ENCODE data around the gene ECPAS.

- TF ChIP-seq, protein P1, sequence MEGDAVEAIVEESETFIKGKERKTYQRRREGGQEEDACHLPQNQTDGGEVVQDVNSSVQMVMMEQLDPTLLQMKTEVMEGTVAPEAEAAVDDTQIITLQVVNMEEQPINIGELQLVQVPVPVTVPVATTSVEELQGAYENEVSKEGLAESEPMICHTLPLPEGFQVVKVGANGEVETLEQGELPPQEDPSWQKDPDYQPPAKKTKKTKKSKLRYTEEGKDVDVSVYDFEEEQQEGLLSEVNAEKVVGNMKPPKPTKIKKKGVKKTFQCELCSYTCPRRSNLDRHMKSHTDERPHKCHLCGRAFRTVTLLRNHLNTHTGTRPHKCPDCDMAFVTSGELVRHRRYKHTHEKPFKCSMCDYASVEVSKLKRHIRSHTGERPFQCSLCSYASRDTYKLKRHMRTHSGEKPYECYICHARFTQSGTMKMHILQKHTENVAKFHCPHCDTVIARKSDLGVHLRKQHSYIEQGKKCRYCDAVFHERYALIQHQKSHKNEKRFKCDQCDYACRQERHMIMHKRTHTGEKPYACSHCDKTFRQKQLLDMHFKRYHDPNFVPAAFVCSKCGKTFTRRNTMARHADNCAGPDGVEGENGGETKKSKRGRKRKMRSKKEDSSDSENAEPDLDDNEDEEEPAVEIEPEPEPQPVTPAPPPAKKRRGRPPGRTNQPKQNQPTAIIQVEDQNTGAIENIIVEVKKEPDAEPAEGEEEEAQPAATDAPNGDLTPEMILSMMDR (conservative IDR thresholded peaks at IDR 0.05) = no peak
- TF ChIP-seq EZH2 (IDR thresholded peaks at IDR 0.05; ENCODE audit: low read depth) = no peak
Measured at GRCh38 chr9:111451570-111451969, 32.6 kb downstream of the ECPAS start.

All from PC-9 (cell line).